ENCODE measurements around the gene TRIB2.

The TRIB2 gene

GRCh38 chr2:12728221-12728777, 11.6 kb downstream of the TRIB2 start:
- Histone ChIP-seq H3K9ac (ENCODE audit: low read length) (no peak overlapping the region; the same call in 1 of the 2 replicates), H2AFZ (ENCODE audit: low read depth, low read length) (peak overlapping the region; percentile 15), H3K4me3 (ENCODE audit: low read length) (peak overlapping the region; percentile 54), H3K27me3 (ENCODE audit: low read depth, low read length) (no peaks in the 10 kb centered on the region), H4K20me1 (ENCODE audit: insufficient read depth, low read length) (no peaks in the 10 kb centered on the region), H3K79me2 (ENCODE audit: low read length) (no peaks in the 10 kb centered on the region), H3K27ac (ENCODE audit: low read length) (no peak overlapping the region), H3K36me3 (replicated peaks; ENCODE audit: low read depth, low read length) (no peaks in the 10 kb centered on the region), H3K9me3 (ENCODE audit: insufficient read depth, low read length) (no peaks in the 10 kb centered on the region), H3K4me2 (ENCODE audit: low read length) (peak overlapping the region; percentile 53), H3K4me1 (ENCODE audit: low read length) (peaks cover 17% of the 10 kb centered on the region)
- no peak for TF ChIP-seq EZH2phosphoT487 (IDR thresholded peaks at IDR 0.05; ENCODE audit: low read depth)
- TF ChIP-seq, protein P1, sequence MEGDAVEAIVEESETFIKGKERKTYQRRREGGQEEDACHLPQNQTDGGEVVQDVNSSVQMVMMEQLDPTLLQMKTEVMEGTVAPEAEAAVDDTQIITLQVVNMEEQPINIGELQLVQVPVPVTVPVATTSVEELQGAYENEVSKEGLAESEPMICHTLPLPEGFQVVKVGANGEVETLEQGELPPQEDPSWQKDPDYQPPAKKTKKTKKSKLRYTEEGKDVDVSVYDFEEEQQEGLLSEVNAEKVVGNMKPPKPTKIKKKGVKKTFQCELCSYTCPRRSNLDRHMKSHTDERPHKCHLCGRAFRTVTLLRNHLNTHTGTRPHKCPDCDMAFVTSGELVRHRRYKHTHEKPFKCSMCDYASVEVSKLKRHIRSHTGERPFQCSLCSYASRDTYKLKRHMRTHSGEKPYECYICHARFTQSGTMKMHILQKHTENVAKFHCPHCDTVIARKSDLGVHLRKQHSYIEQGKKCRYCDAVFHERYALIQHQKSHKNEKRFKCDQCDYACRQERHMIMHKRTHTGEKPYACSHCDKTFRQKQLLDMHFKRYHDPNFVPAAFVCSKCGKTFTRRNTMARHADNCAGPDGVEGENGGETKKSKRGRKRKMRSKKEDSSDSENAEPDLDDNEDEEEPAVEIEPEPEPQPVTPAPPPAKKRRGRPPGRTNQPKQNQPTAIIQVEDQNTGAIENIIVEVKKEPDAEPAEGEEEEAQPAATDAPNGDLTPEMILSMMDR (IDR thresholded peaks at IDR 0.05; ENCODE audit: low read depth, low read length), result no peak

- no peak overlapping the region for H3K4me2 ChIP-seq (ENCODE audit: low read length)
- TF ChIP-seq, protein P1 (IDR thresholded peaks at IDR 0.05; ENCODE audit: low read depth, low read length), result no peak
- no peak for TF ChIP-seq EZH2phosphoT487 (IDR thresholded peaks at IDR 0.05; ENCODE audit: low read depth)
- H3K4me3 ChIP-seq (ENCODE audit: low read length), result no peak overlapping the region
Measured at GRCh38 chr2:12730265-12730664, 13.5 kb downstream of the TRIB2 start.

DNA sequence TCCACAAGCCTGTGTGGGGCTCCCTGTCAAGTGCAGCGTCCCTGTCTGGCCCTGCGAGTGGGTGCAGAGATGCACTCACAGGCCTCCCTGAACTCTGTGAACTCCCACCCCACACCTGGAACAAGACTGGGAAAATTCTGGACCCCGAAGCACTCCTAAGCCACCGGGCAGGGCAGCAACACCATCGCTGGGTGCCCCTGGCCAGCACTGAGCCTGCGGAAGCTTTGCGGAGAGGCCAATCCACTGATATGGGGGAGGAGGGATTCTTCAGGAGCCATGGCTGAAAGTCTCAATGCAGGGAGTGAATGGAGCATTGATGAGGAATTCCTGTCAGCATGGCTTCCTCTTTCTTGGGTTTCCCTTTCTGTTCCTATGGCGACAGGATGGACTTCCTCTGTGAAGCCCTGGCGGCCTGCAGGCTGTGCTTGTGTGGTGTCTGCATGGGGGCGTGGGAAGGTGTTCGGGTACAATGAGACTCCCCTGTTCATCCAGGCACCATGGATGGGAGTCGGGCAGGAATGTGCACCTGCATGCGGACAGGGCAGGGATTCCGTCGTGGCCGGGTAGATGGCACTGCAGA, 15.1 kb downstream of the TRIB2 start:
- no peaks in the 10 kb centered on the region for H3K9me3 ChIP-seq (ENCODE audit: insufficient read depth, low read length)

More at GRCh38 chr2:12730265-12730664, 13.5 kb downstream of the TRIB2 start:
- Histone ChIP-seq H3K36me3 (replicated peaks; ENCODE audit: low read depth, low read length) (no peaks in the 10 kb centered on the region), H4K20me1 (ENCODE audit: insufficient read depth, low read length) (no peaks in the 10 kb centered on the region), H3K27ac (ENCODE audit: low read length) (no peak overlapping the region), H3K9me3 (ENCODE audit: insufficient read depth, low read length) (no peaks in the 10 kb centered on the region), H2AFZ (ENCODE audit: low read depth, low read length) (no peak overlapping the region), H3K4me1 (ENCODE audit: low read length) (peaks cover 17% of the 10 kb centered on the region), H3K9ac (ENCODE audit: low read length) (no peak overlapping the region), H3K27me3 (ENCODE audit: low read depth, low read length) (no peaks in the 10 kb centered on the region), H3K79me2 (ENCODE audit: low read length) (no peaks in the 10 kb centered on the region)

GRCh38 chr2:12732651-12733050, 15.9 kb downstream of the TRIB2 start:
- Histone ChIP-seq H3K9me3 (ENCODE audit: insufficient read depth, low read length) (no peaks in the 10 kb centered on the region), H3K79me2 (ENCODE audit: low read length) (no peaks in the 10 kb centered on the region), H2AFZ (ENCODE audit: low read depth, low read length) (no peak overlapping the region), H3K27me3 (ENCODE audit: low read depth, low read length) (no peaks in the 10 kb centered on the region), H3K36me3 (replicated peaks; ENCODE audit: low read depth, low read length) (no peaks in the 10 kb centered on the region), H3K4me3 (ENCODE audit: low read length) (no peak overlapping the region), H3K27ac (ENCODE audit: low read length) (no peak overlapping the region), H3K9ac (ENCODE audit: low read length) (no peak overlapping the region), H4K20me1 (ENCODE audit: insufficient read depth, low read length) (no peaks in the 10 kb centered on the region), H3K4me1 (ENCODE audit: low read length) (peaks cover 14% of the 10 kb centered on the region), H3K4me2 (ENCODE audit: low read length) (no peak overlapping the region)
- TF ChIP-seq EZH2phosphoT487 (IDR thresholded peaks at IDR 0.05; ENCODE audit: low read depth), result no peak
- TF ChIP-seq, protein P1 (IDR thresholded peaks at IDR 0.05; ENCODE audit: low read depth, low read length), result no peak

More for the DNA sequence above, 15.1 kb downstream of the TRIB2 start:
- no peaks in the 10 kb centered on the region for H4K20me1 ChIP-seq (ENCODE audit: insufficient read depth, low read length)
- no peak overlapping the region for H2AFZ ChIP-seq (ENCODE audit: low read depth, low read length)
- no peak overlapping the region for H3K4me2 ChIP-seq (ENCODE audit: low read length)
- no peaks in the 10 kb centered on the region for H3K27me3 ChIP-seq (ENCODE audit: low read depth, low read length)
- TF ChIP-seq, protein P1 (IDR thresholded peaks at IDR 0.05; ENCODE audit: low read depth, low read length), result no peak
- TF ChIP-seq EZH2phosphoT487 (IDR thresholded peaks at IDR 0.05; ENCODE audit: low read depth), result no peak
- H3K4me1 ChIP-seq (ENCODE audit: low read length), result peaks cover 14% of the 10 kb centered on the region
- no peak overlapping the region for H3K9ac ChIP-seq (ENCODE audit: low read length)
- H3K4me3 ChIP-seq (ENCODE audit: low read length), result no peak overlapping the region
- H3K36me3 ChIP-seq (replicated peaks; ENCODE audit: low read depth, low read length), result no peaks in the 10 kb centered on the region
- H3K79me2 ChIP-seq (ENCODE audit: low read length), result no peaks in the 10 kb centered on the region
- H3K27ac ChIP-seq (ENCODE audit: low read length), result no peak overlapping the region

Measured in OCI-LY3 (cell line).